OCI-M2 (cell line): ENCODE data around the gene ROR2.

ENCODE experiments used
- DNase-seq: peaks from one replicate; lab custom pipeline; 2025; ENCODE audit not compliant: unreplicated experiment; lab: John Stamatoyannopoulos, UW

The ROR2 gene

GRCh38 chr9:91902475-91903125 is 47.4 kb downstream of the ROR2 start:
- DNase-seq = no peak

- DNase-seq = no peak
Observed at GRCh38 chr9:91900797-91901177, 49.2 kb downstream of the ROR2 start.

GRCh38 chr9:91900055-91900796 is 49.8 kb downstream of the ROR2 start:
- peak; percentile 42 for DNase-seq

- no peak for DNase-seq
Observed at GRCh38 chr9:91899594-91899993, 50.4 kb downstream of the ROR2 start.

GRCh38 chr9:91899219-91899563 is 50.8 kb downstream of the ROR2 start:
- DNase-seq = no peak

- DNase-seq = no peak
Observed at GRCh38 chr9:91898451-91899218, 51.4 kb downstream of the ROR2 start.

- no peak for DNase-seq
Observed at GRCh38 chr9:91897201-91897600, 52.8 kb downstream of the ROR2 start.

GRCh38 chr9:91896513-91897121 is 53.4 kb downstream of the ROR2 start:
- no peak for DNase-seq

- DNase-seq = no peak
Observed at GRCh38 chr9:91896097-91896496, 53.9 kb downstream of the ROR2 start.

GRCh38 chr9:91894536-91894935 is 55.5 kb downstream of the ROR2 start:
- no peak for DNase-seq

- no peak for DNase-seq
Observed at GRCh38 chr9:91894023-91894422, 56.0 kb downstream of the ROR2 start.

GRCh38 chr9:91891915-91892314 is 58.1 kb downstream of the ROR2 start:
- no peak for DNase-seq

- no peak for DNase-seq
Observed at GRCh38 chr9:91890662-91891061, 59.4 kb downstream of the ROR2 start.

- no peak for DNase-seq
Observed at GRCh38 chr9:91889161-91889911, 60.7 kb downstream of the ROR2 start.

GRCh38 chr9:91886414-91887076 is 63.5 kb downstream of the ROR2 start:
- no peak for DNase-seq

GRCh38 chr9:91885746-91886413 is 64.1 kb downstream of the ROR2 start:
- no peak for DNase-seq

- DNase-seq = no peak
Observed at GRCh38 chr9:91884696-91885687, 65.0 kb downstream of the ROR2 start.

- DNase-seq = no peak
Observed at GRCh38 chr9:91884153-91884552, 65.9 kb downstream of the ROR2 start.

- no peak for DNase-seq
Observed at GRCh38 chr9:91883503-91883902, 66.5 kb downstream of the ROR2 start.
